MM.1S (cell line): ENCODE results near the gene TMEM215.

Experiments used
- DNase-seq: peaks from one replicate; pipeline ENCODE4 v3.0.0-alpha.2; 2015
- H2AFZ ChIP-seq: fragments of 300-600 bp; sonication (generic); 2 replicates; pipeline ENCODE4 v1.6.0; 2016; ENCODE audit warnings: antibody characterized with exemption, low read length
- H3F3A ChIP-seq: fragments of 300-600 bp; sonication (generic); 2 replicates; pipeline ENCODE4 v1.6.1; 2016; ENCODE audit warnings: mild to moderate bottlenecking, antibody characterized with exemption, low read length, moderate library complexity, mixed read lengths; ENCODE audit not compliant: insufficient read depth
- H3K27ac ChIP-seq: fragments of 300-600 bp; sonication (generic); 2 replicates; pipeline ENCODE4 v1.5.1; 2016; ENCODE audit warnings: mild to moderate bottlenecking, low read length
- H3K27me3 ChIP-seq: fragments of 300-600 bp; sonication (generic); replicated peaks from 2 replicates; pipeline ENCODE4 v1.6.0; 2016; ENCODE audit warnings: low read length; ENCODE audit not compliant: insufficient read depth
- H3K36me3 ChIP-seq: fragments of 300-600 bp; sonication (generic); replicated peaks from 2 replicates; pipeline ENCODE4 v1.6.1; 2016; ENCODE audit warnings: mild to moderate bottlenecking, low read length, mixed read lengths; ENCODE audit not compliant: insufficient read depth
- H3K4me1 ChIP-seq: fragments of 300-600 bp; sonication (generic); 2 replicates; pipeline ENCODE4 v1.6.1; 2016; ENCODE audit warnings: low read length, mixed read lengths
- H3K4me2 ChIP-seq: fragments of 300-600 bp; sonication (generic); 2 replicates; pipeline ENCODE4 v1.6.0; 2016; ENCODE audit warnings: low read depth, low read length
- H3K4me3 ChIP-seq: fragments of 300-600 bp; sonication (generic); 2 replicates; pipeline ENCODE4 v1.5.1; 2016; ENCODE audit warnings: low read length, mixed read lengths
- H3K79me2 ChIP-seq: fragments of 300-600 bp; sonication (generic); 2 replicates; pipeline ENCODE4 v1.6.1; 2016; ENCODE audit warnings: mixed run types, low read length, mixed read lengths
- H3K9ac ChIP-seq: fragments of 300-600 bp; sonication (generic); 2 replicates; pipeline ENCODE4 v1.6.1; 2016; ENCODE audit warnings: low read length, mixed read lengths
- H3K9me2 ChIP-seq: fragments of 300-600 bp; sonication (generic); replicated peaks from 2 replicates; pipeline ENCODE4 v1.6.1; 2016; ENCODE audit warnings: mild to moderate bottlenecking, low read length, mixed read lengths; ENCODE audit not compliant: insufficient read depth
- H3K9me3 ChIP-seq: fragments of 300-600 bp; sonication (generic); replicated peaks from 2 replicates; pipeline ENCODE4 v1.6.1; 2016; ENCODE audit warnings: mild to moderate bottlenecking, low read length, mixed read lengths; ENCODE audit not compliant: insufficient read depth
- H4K20me1 ChIP-seq: fragments of 300-600 bp; sonication (generic); 2 replicates; pipeline ENCODE4 v1.6.1; 2016; ENCODE audit warnings: mild to moderate bottlenecking, low read length, moderate library complexity, mixed read lengths; ENCODE audit not compliant: insufficient read depth
- EZH2 ChIP-seq: fragments of 300-600 bp; sonication (generic); optimal IDR thresholded peaks from 2 replicates; pipeline ENCODE3; 2017; ENCODE audit warnings: low read depth, mild to moderate bottlenecking, antibody characterized with exemption, low read length, mixed read lengths
- EZH2phosphoT487 ChIP-seq: fragments of 300-600 bp; sonication (generic); IDR thresholded peaks from 2 replicates; pipeline ENCODE4 v1.6.1; 2018; ENCODE audit warnings: antibody characterized with exemption, low read length
- TF ChIP-seq, protein P1 (sequence below): fragments of 300-600 bp; sonication (generic); IDR thresholded peaks from 2 replicates; pipeline ENCODE4 v1.5.1; 2016; ENCODE audit warnings: antibody characterized with exemption, low read length, mixed read lengths

The TMEM215 gene

GRCh38 chr9:32738501-32739172 lies 44.7 kb upstream of the TMEM215 start:
- H3K4me3 ChIP-seq, result no peak overlapping the region
- no peaks in the 10 kb centered on the region for H3F3A ChIP-seq
- no peak for DNase-seq
- H3K9me2 ChIP-seq, result no peaks in the 10 kb centered on the region
- no peaks in the 10 kb centered on the region for H3K4me1 ChIP-seq
- no peak overlapping the region for H3K9ac ChIP-seq
- no peak overlapping the region for H3K27ac ChIP-seq
- H2AFZ ChIP-seq, result no peak overlapping the region
- H4K20me1 ChIP-seq, result no peaks in the 10 kb centered on the region
- no peaks in the 10 kb centered on the region for H3K27me3 ChIP-seq
- H3K36me3 ChIP-seq, result no peaks in the 10 kb centered on the region
- H3K4me2 ChIP-seq, result no peak overlapping the region
- H3K79me2 ChIP-seq, result no peaks in the 10 kb centered on the region
- TF ChIP-seq EZH2phosphoT487 (no peak), EZH2 (no peak)
- TF ChIP-seq, protein P1, sequence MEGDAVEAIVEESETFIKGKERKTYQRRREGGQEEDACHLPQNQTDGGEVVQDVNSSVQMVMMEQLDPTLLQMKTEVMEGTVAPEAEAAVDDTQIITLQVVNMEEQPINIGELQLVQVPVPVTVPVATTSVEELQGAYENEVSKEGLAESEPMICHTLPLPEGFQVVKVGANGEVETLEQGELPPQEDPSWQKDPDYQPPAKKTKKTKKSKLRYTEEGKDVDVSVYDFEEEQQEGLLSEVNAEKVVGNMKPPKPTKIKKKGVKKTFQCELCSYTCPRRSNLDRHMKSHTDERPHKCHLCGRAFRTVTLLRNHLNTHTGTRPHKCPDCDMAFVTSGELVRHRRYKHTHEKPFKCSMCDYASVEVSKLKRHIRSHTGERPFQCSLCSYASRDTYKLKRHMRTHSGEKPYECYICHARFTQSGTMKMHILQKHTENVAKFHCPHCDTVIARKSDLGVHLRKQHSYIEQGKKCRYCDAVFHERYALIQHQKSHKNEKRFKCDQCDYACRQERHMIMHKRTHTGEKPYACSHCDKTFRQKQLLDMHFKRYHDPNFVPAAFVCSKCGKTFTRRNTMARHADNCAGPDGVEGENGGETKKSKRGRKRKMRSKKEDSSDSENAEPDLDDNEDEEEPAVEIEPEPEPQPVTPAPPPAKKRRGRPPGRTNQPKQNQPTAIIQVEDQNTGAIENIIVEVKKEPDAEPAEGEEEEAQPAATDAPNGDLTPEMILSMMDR, result no peak
- no peaks in the 10 kb centered on the region for H3K9me3 ChIP-seq

DNA sequence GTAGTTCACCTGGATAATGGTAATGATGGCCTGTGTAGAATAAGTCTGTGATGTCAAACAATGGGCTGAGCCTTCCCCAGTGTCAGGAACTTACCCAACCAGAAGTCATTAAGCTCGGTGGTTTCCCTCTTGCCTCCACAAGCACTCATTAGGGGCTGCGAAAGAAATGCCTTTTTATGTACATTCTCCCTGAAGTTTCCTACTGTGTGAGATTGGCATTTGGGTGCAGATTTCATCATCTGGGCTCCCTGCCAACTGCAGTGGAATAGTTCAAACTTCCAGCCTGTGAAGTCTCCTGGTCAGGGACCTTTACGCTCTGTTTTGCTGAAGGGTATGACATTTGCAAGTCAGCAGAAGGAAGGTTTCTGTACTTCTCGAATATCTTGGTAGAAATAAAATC lies 41.6 kb upstream of the TMEM215 start:
- no peak for TF ChIP-seq EZH2
- TF ChIP-seq, protein P1, result no peak
- TF ChIP-seq EZH2phosphoT487, result no peak
- no peak for DNase-seq

DNA sequence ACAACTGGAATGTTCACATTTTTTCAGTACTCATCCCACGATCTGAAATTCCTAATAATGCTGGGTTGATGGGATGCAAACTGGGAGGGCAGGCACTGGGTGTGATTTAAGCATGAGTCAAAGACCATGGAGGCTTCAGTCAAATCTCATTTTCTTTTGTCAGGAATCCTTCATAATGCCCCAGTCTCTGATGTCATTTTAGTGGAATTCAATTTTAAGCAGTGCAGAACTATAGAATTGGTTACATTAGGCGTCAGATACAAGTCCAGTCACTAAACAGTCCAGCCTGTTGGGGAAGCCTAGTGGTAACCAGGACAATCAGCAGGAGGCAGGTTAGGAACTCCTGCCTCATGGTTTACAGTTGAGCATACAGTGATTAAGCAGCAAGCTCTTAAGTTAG lies 41.0 kb upstream of the TMEM215 start:
- Histone ChIP-seq H3K4me2 (no peak overlapping the region), H3K36me3 (no peaks in the 10 kb centered on the region), H3K27ac (no peak overlapping the region), H2AFZ (no peak overlapping the region), H3K9me2 (no peaks in the 10 kb centered on the region), H3F3A (no peaks in the 10 kb centered on the region), H3K9ac (no peak overlapping the region), H3K4me1 (no peaks in the 10 kb centered on the region), H3K27me3 (no peaks in the 10 kb centered on the region), H3K9me3 (no peaks in the 10 kb centered on the region), H3K79me2 (no peaks in the 10 kb centered on the region), H3K4me3 (no peak overlapping the region), H4K20me1 (no peaks in the 10 kb centered on the region)
- TF ChIP-seq, protein P1, result no peak
- no peak for TF ChIP-seq EZH2
- no peak for TF ChIP-seq EZH2phosphoT487
- no peak for DNase-seq

More for the DNA sequence above, 41.6 kb upstream of the TMEM215 start:
- no peaks in the 10 kb centered on the region for H3K9me2 ChIP-seq
- no peaks in the 10 kb centered on the region for H3K79me2 ChIP-seq
- no peak overlapping the region for H3K27ac ChIP-seq
- H3K4me2 ChIP-seq, result no peak overlapping the region
- no peaks in the 10 kb centered on the region for H3K36me3 ChIP-seq
- no peaks in the 10 kb centered on the region for H3K9me3 ChIP-seq
- no peak overlapping the region for H2AFZ ChIP-seq
- no peak overlapping the region for H3K9ac ChIP-seq
- H3K27me3 ChIP-seq, result no peaks in the 10 kb centered on the region
- H3K4me1 ChIP-seq, result no peaks in the 10 kb centered on the region
- no peaks in the 10 kb centered on the region for H4K20me1 ChIP-seq
- H3K4me3 ChIP-seq, result no peak overlapping the region
- no peaks in the 10 kb centered on the region for H3F3A ChIP-seq
